WTC11 (cell line): Measurements from ENCODE around the gene RAPGEF5. TPM values are rescaled to one million over a fixed set of nuclear protein-coding genes. Genes with fewer than 3 reads are reported as not detected.

Source experiments
- ATAC-seq: fragments of 200-7000 bp; cut with Tn5 transposase; 2 replicates; pipeline ENCODE4 v1.10.0; 2021; ENCODE audit warnings: mild to moderate bottlenecking, moderate library complexity
- CTCF ChIA-PET: fragments of 300-600 bp; sonication (Branson Sonifier 250); formaldehyde crosslinking; loops from one replicate; lab custom pipeline; 2021; ENCODE audit warnings: antibody characterized with exemption; lab: Charles Lee
- POLR2A ChIA-PET: fragments of 350-600 bp; sonication (Branson Sonifier 250); formaldehyde crosslinking; loops from one replicate; lab custom pipeline; 2021; ENCODE audit warnings: antibody characterized with exemption; lab: Charles Lee
- DNase-seq: peaks from one replicate; pipeline ENCODE4 v3.0.0; 2021; ENCODE audit warnings: low spot score
- H3K27ac Mint-ChIP-seq: 2 replicates; pipeline ENCODE4 v1.8.0; 2021; ENCODE audit warnings: mixed read lengths
- H3K27me3 Mint-ChIP-seq: 2 replicates; pipeline ENCODE4 v1.8.0; 2021; ENCODE audit warnings: low read depth, mild to moderate bottlenecking, moderate library complexity, mixed read lengths
- H3K36me3 Mint-ChIP-seq: 2 replicates; pipeline ENCODE4 v1.8.0; 2021; ENCODE audit warnings: mixed read lengths
- H3K4me1 Mint-ChIP-seq: 2 replicates; pipeline ENCODE4 v1.8.0; 2022; ENCODE audit warnings: mixed read lengths
- H3K4me3 Mint-ChIP-seq: 2 replicates; pipeline ENCODE4 v1.8.0; 2021; ENCODE audit warnings: mild to moderate bottlenecking, moderate library complexity, mixed read lengths
- H3K9me3 Mint-ChIP-seq: 2 replicates; pipeline ENCODE4 v1.8.0; 2021; ENCODE audit warnings: mixed read lengths
- ARID4B ChIP-seq: sonication (generic); formaldehyde crosslinking; IDR thresholded peaks from 2 replicates; pipeline ENCODE4 v1.8.0; 2023; ENCODE audit warnings: missing genetic modification reagents, mild to moderate bottlenecking, borderline replicate concordance
- E2F4 ChIP-seq: sonication (generic); formaldehyde crosslinking; IDR thresholded peaks from 2 replicates; pipeline ENCODE4 v1.8.1; 2022; ENCODE audit warnings: low read depth, mild to moderate bottlenecking, moderate library complexity, missing genetic modification reagents, borderline replicate concordance
- ELF4 ChIP-seq: sonication (generic); formaldehyde crosslinking; IDR thresholded peaks from 2 replicates; pipeline ENCODE4 v1.8.1; 2022; ENCODE audit warnings: low read depth, mild to moderate bottlenecking, moderate library complexity, missing genetic modification reagents
- RELA ChIP-seq: sonication (generic); formaldehyde crosslinking; IDR thresholded peaks from 2 replicates; pipeline ENCODE4 v1.8.1; 2022; ENCODE audit warnings: missing genetic modification reagents, mild to moderate bottlenecking, borderline replicate concordance
- RORB ChIP-seq: fragments of 250-450 bp; sonication (Bioruptor Pico); IDR thresholded peaks from 2 replicates; pipeline ENCODE4 v1.9.0; 2021; ENCODE audit warnings: mild to moderate bottlenecking
- SOX15 ChIP-seq: fragments of 250-450 bp; sonication (Bioruptor Pico); IDR thresholded peaks from 2 replicates; pipeline ENCODE4 v1.9.0; 2021; ENCODE audit warnings: mild to moderate bottlenecking
- TP53 ChIP-seq: sonication (generic); formaldehyde crosslinking; IDR thresholded peaks from 2 replicates; pipeline ENCODE4 v1.8.1; 2023; ENCODE audit warnings: mild to moderate bottlenecking, missing genetic modification reagents
- ZBTB21 ChIP-seq: sonication (generic); formaldehyde crosslinking; IDR thresholded peaks from 2 replicates; pipeline ENCODE4 v1.8.1; 2023; ENCODE audit warnings: mild to moderate bottlenecking, missing genetic modification reagents, borderline replicate concordance
- ZNF121 ChIP-seq: sonication (generic); formaldehyde crosslinking; IDR thresholded peaks from 2 replicates; pipeline ENCODE4 v1.8.0; 2023; ENCODE audit warnings: missing genetic modification reagents
- ZNF396 ChIP-seq: fragments of 250-450 bp; sonication (Bioruptor Pico); IDR thresholded peaks from 2 replicates; pipeline ENCODE4 v1.8.0; 2021; ENCODE audit warnings: mild to moderate bottlenecking, moderate library complexity, borderline replicate concordance
- ZNF416 ChIP-seq: fragments of 250-450 bp; sonication (Bioruptor Pico); IDR thresholded peaks from 2 replicates; pipeline ENCODE4 v1.9.0; 2021; ENCODE audit warnings: mild to moderate bottlenecking, inconsistent platforms
- ZNF425 ChIP-seq: fragments of 250-450 bp; sonication (Bioruptor Pico); conservative IDR thresholded peaks from 2 replicates; pipeline ENCODE4 v1.9.0; 2021; ENCODE audit warnings: mild to moderate bottlenecking
- total RNA-seq: library from RNA; stranded (reverse); gene quantifications from 3 replicates; pipeline ENCODE4 v1.2.3, GENCODE V29; 2021
- TF ChIP-seq, protein P1 (sequence below): sonication (generic); formaldehyde crosslinking; IDR thresholded peaks from 2 replicates; pipeline ENCODE4 v1.8.1; 2023; ENCODE audit warnings: mild to moderate bottlenecking, missing genetic modification reagents
- TF ChIP-seq, protein P2 (sequence below): fragments of 200-600 bp; IDR thresholded peaks from 2 replicates; pipeline ENCODE4 v1.8.0; 2022; ENCODE audit warnings: antibody characterized with exemption

Gene RAPGEF5
- total RNA-seq, 1 experiment from 2014 or later: 12.3 TPM

DNA sequence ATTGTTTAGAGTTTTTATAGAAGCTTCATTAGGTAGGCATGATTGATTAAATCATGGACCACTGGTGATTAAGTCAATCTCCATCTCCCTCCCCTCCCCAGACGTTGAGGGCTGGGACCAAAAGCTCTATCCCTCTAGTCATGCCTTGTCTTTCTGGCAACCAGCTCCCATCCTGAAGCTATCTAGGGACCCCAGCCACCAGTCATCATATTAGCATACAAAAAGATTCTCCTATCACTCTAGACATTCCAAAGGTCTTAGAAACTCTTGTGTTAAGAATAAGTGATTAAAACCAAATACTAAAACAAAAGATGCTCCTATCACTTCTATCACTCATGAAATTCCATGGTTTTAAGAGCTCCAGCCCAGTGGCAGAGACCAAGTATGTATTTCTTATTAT, 178.2 kb downstream of the RAPGEF5 start:
- peak; percentile 64 for ATAC-seq
- peaks cover 17% of the 10 kb centered on the region for H3K9me3 Mint-ChIP-seq
- TF ChIP-seq ZNF416 (CRISPR knock-in tag): no peak
- no peak for DNase-seq
- ChIA-PET POLR2A (interaction anchor here (0.8 kb wide), 1 partner anchor 734 kb away, joined by 3 read pairs; no protein-coding TSS in a partner anchor), CTCF (interaction anchor here (0.9 to 1.1 kb wide), 2 partner anchors 96 to 274 kb away, joined by 3 read pairs; no protein-coding TSS in a partner anchor)
- H3K27ac Mint-ChIP-seq: no peak overlapping the region
- no peak overlapping the region for H3K4me3 Mint-ChIP-seq
- peaks cover 31% of the 10 kb centered on the region for H3K4me1 Mint-ChIP-seq
- H3K36me3 Mint-ChIP-seq: peaks cover 21% of the 10 kb centered on the region
- H3K27me3 Mint-ChIP-seq: no peaks in the 10 kb centered on the region

DNA sequence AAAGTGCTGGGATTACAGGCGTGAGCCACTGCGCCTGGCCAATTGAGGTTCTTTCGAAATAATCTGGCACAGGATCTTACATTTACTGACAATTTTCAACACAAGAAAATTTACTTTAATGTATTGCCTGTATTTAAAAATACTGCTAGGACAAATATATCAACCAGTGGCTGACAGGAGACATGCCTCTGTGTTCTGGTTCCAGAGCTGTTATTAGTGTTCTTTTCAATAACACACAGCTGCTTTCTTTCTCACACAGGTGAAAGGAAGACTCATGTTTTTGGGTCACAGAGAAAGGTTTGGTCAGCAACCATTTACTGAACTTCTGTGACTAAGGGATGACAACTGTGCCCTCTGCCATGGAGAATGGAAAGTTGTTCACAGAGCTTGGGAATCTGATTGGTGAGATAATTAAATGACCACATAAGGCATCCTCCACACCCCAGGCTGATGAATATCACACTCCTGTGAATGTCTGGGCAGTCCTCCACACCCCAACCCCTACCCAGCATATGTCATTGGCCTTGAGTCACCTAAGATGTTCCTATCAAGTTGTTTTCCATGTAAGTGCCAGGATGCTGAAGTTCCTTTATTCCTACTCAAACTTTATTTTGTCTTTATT, 180.1 kb downstream of the RAPGEF5 start:
- TF ChIP-seq, protein P1, sequence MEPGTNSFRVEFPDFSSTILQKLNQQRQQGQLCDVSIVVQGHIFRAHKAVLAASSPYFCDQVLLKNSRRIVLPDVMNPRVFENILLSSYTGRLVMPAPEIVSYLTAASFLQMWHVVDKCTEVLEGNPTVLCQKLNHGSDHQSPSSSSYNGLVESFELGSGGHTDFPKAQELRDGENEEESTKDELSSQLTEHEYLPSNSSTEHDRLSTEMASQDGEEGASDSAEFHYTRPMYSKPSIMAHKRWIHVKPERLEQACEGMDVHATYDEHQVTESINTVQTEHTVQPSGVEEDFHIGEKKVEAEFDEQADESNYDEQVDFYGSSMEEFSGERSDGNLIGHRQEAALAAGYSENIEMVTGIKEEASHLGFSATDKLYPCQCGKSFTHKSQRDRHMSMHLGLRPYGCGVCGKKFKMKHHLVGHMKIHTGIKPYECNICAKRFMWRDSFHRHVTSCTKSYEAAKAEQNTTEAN (CRISPR knock-in tag): no peak
- TF ChIP-seq ZNF121 (CRISPR knock-in tag) (no peak), ZNF416 (CRISPR knock-in tag) (no peak), ZBTB21 (no peak), ARID4B (no peak), ZNF396 (CRISPR knock-in tag) (no peak), TP53 (CRISPR knock-in tag) (no peak), RORB (CRISPR knock-in tag) (no peak), ZNF425 (CRISPR knock-in tag) (no peak), ELF4 (CRISPR knock-in tag) (no peak), RELA (no peak), SOX15 (no peak), E2F4 (CRISPR knock-in tag) (no peak)
- TF ChIP-seq, protein P2, sequence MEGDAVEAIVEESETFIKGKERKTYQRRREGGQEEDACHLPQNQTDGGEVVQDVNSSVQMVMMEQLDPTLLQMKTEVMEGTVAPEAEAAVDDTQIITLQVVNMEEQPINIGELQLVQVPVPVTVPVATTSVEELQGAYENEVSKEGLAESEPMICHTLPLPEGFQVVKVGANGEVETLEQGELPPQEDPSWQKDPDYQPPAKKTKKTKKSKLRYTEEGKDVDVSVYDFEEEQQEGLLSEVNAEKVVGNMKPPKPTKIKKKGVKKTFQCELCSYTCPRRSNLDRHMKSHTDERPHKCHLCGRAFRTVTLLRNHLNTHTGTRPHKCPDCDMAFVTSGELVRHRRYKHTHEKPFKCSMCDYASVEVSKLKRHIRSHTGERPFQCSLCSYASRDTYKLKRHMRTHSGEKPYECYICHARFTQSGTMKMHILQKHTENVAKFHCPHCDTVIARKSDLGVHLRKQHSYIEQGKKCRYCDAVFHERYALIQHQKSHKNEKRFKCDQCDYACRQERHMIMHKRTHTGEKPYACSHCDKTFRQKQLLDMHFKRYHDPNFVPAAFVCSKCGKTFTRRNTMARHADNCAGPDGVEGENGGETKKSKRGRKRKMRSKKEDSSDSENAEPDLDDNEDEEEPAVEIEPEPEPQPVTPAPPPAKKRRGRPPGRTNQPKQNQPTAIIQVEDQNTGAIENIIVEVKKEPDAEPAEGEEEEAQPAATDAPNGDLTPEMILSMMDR: no peak
- peaks cover 23% of the 10 kb centered on the region for H3K4me1 Mint-ChIP-seq
- no peak overlapping the region for H3K27ac Mint-ChIP-seq
- ChIA-PET POLR2A (no interaction called here), CTCF (no interaction called here)
- peaks cover 21% of the 10 kb centered on the region for H3K36me3 Mint-ChIP-seq
- peaks cover 17% of the 10 kb centered on the region for H3K9me3 Mint-ChIP-seq
- no peaks in the 10 kb centered on the region for H3K27me3 Mint-ChIP-seq
- ATAC-seq (no peak), DNase-seq (no peak)
- H3K4me3 Mint-ChIP-seq: no peak overlapping the region
